RWPE2 (cell line): ENCODE measurements around the gene TMEM253.

ENCODE experiments used
- ATAC-seq: fragments of 200-7000 bp; cut with Tn5 transposase; 3 replicates; pipeline ENCODE4 v1.9.1; 2021; ENCODE audit warnings: low read depth
- DNase-seq: peaks from one replicate; pipeline ENCODE4 v3.0.0-alpha.2; 2020; ENCODE audit warnings: low spot score
- H3K27ac ChIP-seq: fragments of 450-650 bp; 2 replicates; pipeline ENCODE4 v1.5.1; 2017; ENCODE audit warnings: mild to moderate bottlenecking; ENCODE audit not compliant: poor library complexity, severe bottlenecking
- H3K27me3 ChIP-seq: fragments of 250-450 bp; sonication (Bioruptor Pico); 2 replicates; pipeline ENCODE4 v1.5.1; 2021; ENCODE audit warnings: mild to moderate bottlenecking, moderate library complexity; ENCODE audit not compliant: insufficient read depth, poor library complexity, severe bottlenecking
- H3K36me3 ChIP-seq: fragments of 250-450 bp; sonication (Bioruptor Pico); 2 replicates; pipeline ENCODE4 v1.5.1; 2020; ENCODE audit warnings: low read depth, mild to moderate bottlenecking, moderate library complexity
- H3K4me1 ChIP-seq: fragments of 250-450 bp; sonication (Bioruptor Pico); 2 replicates; pipeline ENCODE4 v1.5.1; 2021; ENCODE audit warnings: mild to moderate bottlenecking, moderate library complexity; ENCODE audit not compliant: insufficient read depth, poor library complexity, severe bottlenecking
- H3K4me3 ChIP-seq: fragments of 250-450 bp; sonication (Bioruptor Pico); 2 replicates; pipeline ENCODE4 v1.5.1; 2021; ENCODE audit warnings: mild to moderate bottlenecking, moderate library complexity; ENCODE audit not compliant: severe bottlenecking
- H3K9me3 ChIP-seq: fragments of 250-450 bp; sonication (Bioruptor Pico); 2 replicates; pipeline ENCODE4 v1.5.1; 2021; ENCODE audit warnings: mild to moderate bottlenecking, moderate library complexity; ENCODE audit not compliant: severe bottlenecking
- TF ChIP-seq, protein P1 (sequence below): fragments of 450-650 bp; IDR thresholded peaks from one replicate; pipeline ENCODE4 v1.5.1; 2017; ENCODE audit warnings: mild to moderate bottlenecking, moderate library complexity; ENCODE audit not compliant: poor library complexity, severe bottlenecking

TMEM253 gene

DNA sequence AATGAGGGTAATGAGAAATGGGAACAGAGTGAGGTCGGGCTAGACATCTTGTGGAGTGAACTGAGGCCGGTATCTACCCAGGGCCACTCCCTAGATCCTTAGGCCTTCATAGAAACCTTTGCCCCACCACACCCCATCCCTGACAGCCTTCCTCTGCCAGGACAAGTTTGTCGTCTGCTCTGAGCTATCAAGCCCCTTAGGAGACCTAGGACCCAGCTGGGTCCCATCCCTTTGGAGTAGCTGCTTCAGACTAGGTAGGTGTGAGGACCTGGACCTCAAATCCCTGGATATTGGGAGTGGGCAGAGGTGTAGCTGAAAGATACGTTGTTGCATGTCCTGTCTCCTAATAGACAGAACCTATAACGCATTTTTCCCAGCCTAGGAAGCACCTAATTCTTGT is at the start of gene TMEM253:
Gene TMEM253 (plus strand): TSS at position 136 of the 400 bp plus-strand sequence. CDS start 278 bp downstream, outside the sequence.
- Histone ChIP-seq H3K27ac (peak within 1 kb of the TSS; percentile 82), H3K4me1 (peaks cover 31% of the 10 kb centered on the region), H3K9me3 (no peaks in the 10 kb centered on the region), H3K4me3 (no peak within 1 kb of the TSS), H3K27me3 (no peaks in the 10 kb centered on the region), H3K36me3 (no peaks in the 10 kb centered on the region)
- TF ChIP-seq, protein P1, sequence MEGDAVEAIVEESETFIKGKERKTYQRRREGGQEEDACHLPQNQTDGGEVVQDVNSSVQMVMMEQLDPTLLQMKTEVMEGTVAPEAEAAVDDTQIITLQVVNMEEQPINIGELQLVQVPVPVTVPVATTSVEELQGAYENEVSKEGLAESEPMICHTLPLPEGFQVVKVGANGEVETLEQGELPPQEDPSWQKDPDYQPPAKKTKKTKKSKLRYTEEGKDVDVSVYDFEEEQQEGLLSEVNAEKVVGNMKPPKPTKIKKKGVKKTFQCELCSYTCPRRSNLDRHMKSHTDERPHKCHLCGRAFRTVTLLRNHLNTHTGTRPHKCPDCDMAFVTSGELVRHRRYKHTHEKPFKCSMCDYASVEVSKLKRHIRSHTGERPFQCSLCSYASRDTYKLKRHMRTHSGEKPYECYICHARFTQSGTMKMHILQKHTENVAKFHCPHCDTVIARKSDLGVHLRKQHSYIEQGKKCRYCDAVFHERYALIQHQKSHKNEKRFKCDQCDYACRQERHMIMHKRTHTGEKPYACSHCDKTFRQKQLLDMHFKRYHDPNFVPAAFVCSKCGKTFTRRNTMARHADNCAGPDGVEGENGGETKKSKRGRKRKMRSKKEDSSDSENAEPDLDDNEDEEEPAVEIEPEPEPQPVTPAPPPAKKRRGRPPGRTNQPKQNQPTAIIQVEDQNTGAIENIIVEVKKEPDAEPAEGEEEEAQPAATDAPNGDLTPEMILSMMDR, result no peak
- ATAC-seq (no peak), DNase-seq (no peak)

DNA sequence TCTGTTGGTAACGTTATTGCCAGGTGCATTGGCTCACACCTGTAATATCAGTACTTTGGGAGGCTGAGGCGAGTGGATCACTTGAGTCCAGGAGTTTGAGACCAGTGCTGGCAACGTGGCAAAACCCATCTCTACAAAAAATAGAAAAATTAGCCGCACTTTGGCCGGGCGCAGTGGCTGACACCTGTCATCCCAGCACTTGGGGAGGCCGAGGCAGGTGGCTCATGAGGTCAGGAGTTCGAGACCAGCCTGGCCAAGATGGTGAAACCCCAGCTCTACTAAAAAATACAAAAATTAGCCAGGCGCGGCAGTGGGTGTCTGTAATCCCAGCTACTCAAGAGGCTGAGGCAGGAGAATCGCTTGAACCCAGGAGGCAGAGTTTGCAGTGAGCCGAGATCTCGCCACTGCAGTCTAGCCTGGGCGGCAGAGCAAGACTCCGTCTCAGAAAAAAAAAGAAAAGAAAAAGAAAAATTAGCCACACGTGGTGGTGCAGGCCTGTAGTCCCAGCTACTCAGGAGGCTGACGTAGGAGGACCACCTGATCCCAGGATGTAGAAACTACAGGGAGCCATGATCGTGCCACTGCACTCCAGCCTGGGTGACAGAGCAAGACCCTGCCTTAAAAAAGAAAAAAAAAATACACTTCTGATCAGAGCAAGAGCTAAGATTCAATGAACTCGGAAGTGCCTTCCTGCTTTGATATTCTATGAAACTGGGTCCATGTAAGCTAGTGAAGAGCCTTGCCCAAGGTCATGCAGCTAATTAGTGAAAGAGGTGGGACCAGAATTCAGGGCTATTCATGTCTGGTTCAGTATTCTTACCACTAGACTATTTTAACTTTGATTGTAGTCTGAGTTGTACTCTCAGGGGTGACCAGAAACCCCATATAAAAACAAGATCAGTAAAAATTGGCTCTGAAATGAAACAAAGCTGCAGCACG is 47.4 kb upstream of the TMEM253 start:
- Histone ChIP-seq H3K27me3 (no peaks in the 10 kb centered on the region), H3K4me1 (no peaks in the 10 kb centered on the region), H3K36me3 (no peaks in the 10 kb centered on the region), H3K9me3 (no peaks in the 10 kb centered on the region), H3K4me3 (no peak overlapping the region), H3K27ac (no peak overlapping the region)
- DNase-seq (no peak), ATAC-seq (no peak)
- TF ChIP-seq, protein P1, result no peak

DNA sequence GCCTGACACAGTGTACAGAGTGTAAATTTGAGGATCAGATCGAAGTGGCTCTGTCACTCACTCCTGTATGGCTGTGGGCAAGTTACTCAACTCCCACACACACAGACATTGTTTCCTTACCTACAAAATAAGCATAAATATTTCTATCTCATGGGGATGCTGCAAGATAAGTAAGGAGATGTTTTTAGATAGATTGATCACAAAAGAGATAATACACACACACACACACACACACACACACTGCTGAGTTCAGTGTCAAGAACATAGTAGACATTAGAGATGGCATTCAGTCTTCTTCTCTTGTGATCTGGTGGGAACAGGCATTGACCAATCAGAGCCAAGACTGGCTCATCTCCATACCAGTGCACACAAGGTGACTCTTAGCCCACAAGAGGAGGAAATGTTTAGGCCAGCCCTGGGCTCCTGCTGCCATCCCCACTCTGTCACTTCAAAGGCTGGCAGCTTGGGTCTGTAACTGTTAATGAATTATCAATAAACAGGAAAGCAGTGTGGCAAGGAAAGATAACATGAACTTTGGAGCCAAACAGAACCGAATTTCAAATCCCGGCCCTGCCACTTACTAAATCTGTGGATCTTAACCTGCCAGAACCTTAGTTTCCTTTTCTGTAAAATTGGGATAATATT is 46.6 kb upstream of the TMEM253 start:
- Histone ChIP-seq H3K27me3 (no peaks in the 10 kb centered on the region), H3K9me3 (no peaks in the 10 kb centered on the region), H3K36me3 (no peaks in the 10 kb centered on the region), H3K4me3 (no peak overlapping the region), H3K4me1 (no peaks in the 10 kb centered on the region), H3K27ac (no peak overlapping the region)
- ATAC-seq (no peak), DNase-seq (no peak)
- TF ChIP-seq, protein P1, result no peak

DNA sequence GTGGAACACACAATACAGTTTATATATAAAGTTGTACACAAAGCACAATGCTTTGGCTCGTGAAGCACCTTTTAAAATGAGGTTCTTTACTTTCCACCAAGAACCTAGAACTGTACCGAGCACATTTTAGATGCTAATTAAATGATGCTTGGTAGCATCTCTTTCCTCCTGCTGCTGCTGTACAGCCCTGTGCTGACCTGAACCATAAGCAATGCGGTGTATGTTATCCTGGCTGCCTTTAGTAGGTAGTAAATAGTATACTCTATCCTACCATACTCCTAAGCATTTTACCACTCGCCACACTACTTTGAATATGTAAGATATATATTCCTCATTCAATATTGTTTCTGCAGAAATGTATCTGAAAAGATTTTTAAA is 46.1 kb upstream of the TMEM253 start:
- TF ChIP-seq, protein P1, result no peak

More for the DNA sequence above, 46.1 kb upstream of the TMEM253 start:
- no peaks in the 10 kb centered on the region for H3K4me1 ChIP-seq
- H3K36me3 ChIP-seq, result no peaks in the 10 kb centered on the region
- H3K27me3 ChIP-seq, result no peaks in the 10 kb centered on the region
- ATAC-seq, result no peak
- H3K9me3 ChIP-seq, result no peaks in the 10 kb centered on the region
- H3K27ac ChIP-seq, result no peak overlapping the region
- DNase-seq, result no peak
- no peak overlapping the region for H3K4me3 ChIP-seq
